GM19023 (cell line): ENCODE data around the gene SCYGR3.

Experiments
- ATAC-seq: cut with Tn5 transposase; IDR thresholded peaks from one replicate; pipeline ENCODE4 v1.9.1; 2021; ENCODE audit warnings: mild to moderate bottlenecking, moderate library complexity; ENCODE audit not compliant: unreplicated experiment

SCYGR3 gene

DNA sequence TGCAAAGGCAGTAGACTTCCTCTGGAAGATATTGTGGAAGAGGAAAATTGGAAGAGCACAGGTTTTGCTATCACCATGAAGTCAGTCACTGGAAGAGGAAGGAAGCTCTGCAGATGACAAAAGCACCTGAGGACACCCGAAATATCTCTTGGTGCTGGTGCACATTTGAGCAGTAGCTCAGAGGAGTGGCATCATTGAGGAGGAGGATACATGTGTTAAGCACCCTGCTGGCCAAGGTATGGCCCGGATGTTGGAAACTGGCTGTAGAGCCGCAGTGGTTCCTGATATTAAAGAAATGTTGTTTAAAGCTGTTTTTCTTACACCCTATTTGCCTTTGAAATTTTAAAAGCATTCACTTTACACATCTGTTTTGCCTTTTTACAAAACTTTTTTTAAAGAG is 48.6 kb downstream of the SCYGR3 start:
- ATAC-seq, result no peak

DNA sequence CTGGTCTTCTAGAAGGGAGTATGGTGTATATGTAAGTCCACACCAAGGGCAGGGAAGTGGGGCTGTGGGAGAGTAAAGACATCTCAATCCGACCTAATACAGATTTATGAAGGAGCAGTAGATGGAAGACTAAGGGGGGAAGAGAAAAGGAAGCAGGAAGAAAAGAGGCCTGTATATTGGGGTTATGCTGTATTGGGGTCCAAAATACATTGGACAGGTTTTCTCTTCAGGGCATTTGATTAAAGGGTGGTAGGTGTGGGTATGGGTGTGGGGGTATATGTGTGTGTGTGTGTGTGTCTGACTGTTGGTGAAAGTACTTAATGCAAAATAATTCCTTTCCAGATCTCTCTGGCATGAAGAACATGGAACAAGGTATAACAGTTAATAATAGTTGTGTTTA is 49.6 kb downstream of the SCYGR3 start:
- ATAC-seq, result no peak
